Retinal pigment epithelial cell (primary cell): ENCODE results near the gene TIAM2.

Experiments
- DNase-seq: peaks from one replicate; pipeline ENCODE4 v3.0.0-alpha.2; 2010; ENCODE audit warnings: low read depth
- H3K4me3 ChIP-seq: 2 replicates; pipeline ENCODE4 v1.5.1; 2011; ENCODE audit warnings: mild to moderate bottlenecking, low read length, control low read depth, moderate library complexity
- CTCF ChIP-seq: conservative IDR thresholded peaks from 2 replicates; pipeline ENCODE4 v1.5.1; 2011; ENCODE audit warnings: low read depth, low read length, control low read depth, inconsistent platforms

Gene TIAM2

GRCh38 chr6:155155787-155156447, 160.8 kb downstream of the TIAM2 start:
- no peak for DNase-seq
- no peak for TF ChIP-seq CTCF
- H3K4me3 ChIP-seq: no peak overlapping the region

GRCh38 chr6:155157101-155157500, 162.0 kb downstream of the TIAM2 start:
- TF ChIP-seq CTCF: no peak
- no peak for DNase-seq

GRCh38 chr6:155158030-155158843, 163.1 kb downstream of the TIAM2 start:
- TF ChIP-seq CTCF: no peak
- H3K4me3 ChIP-seq: no peak overlapping the region
- no peak for DNase-seq

More at GRCh38 chr6:155157101-155157500, 162.0 kb downstream of the TIAM2 start:
- H3K4me3 ChIP-seq: no peak overlapping the region

- no peak for TF ChIP-seq CTCF
- no peak for DNase-seq
- H3K4me3 ChIP-seq: no peak overlapping the region
These were observed 167.6 kb downstream of the TIAM2 start for GRCh38 chr6:155162682-155163081.

- TF ChIP-seq CTCF: no peak
- H3K4me3 ChIP-seq: no peak overlapping the region
- DNase-seq: no peak
These were observed 168.5 kb downstream of the TIAM2 start for GRCh38 chr6:155163601-155164000.

- no peak overlapping the region for H3K4me3 ChIP-seq
- DNase-seq: no peak
- no peak for TF ChIP-seq CTCF
These were observed 170.1 kb downstream of the TIAM2 start for GRCh38 chr6:155165029-155165710.
